Measurements from ENCODE around the gene ZNF304.

Gene ZNF304

GRCh38 chr19:57350877-57351805 lies at the start of gene ZNF304:
ZNF304 (plus strand) TSS chr19:57351271; CDS start chr19:57351665, 394 bp downstream.
- peak; percentile 86 for DNase-seq

GRCh38 chr19:57302020-57302465 lies 49.0 kb upstream of the ZNF304 start:
- DNase-seq = peak; percentile 16

GRCh38 chr19:57302727-57303401 lies 48.2 kb upstream of the ZNF304 start:
- no peak for DNase-seq

DNA sequence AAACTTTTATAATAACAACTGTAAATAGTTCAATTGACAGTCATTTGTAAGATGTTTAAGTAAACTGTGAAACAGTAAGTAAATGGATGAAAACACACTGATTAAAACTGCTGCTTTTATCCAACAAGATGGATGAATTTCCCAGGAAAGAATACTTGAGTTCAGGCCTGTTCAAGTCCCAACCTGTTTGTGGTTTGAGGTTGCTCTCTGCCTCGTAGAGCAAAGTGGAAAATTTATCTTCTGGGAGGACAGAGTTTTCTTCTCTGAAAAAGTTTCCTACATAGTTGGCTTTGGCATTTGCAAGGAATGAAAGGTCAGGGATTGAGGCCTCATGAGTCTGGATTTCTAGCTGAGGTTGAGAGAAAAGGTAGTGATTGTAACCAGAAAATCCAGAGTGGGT lies 46.0 kb upstream of the ZNF304 start:
- no peak for DNase-seq

- no peak for DNase-seq
Observed at GRCh38 chr19:57308514-57308913, 42.6 kb upstream of the ZNF304 start.

GRCh38 chr19:57310792-57311191 lies 40.3 kb upstream of the ZNF304 start:
- no peak for DNase-seq

GRCh38 chr19:57314146-57314545 lies 36.9 kb upstream of the ZNF304 start:
- DNase-seq = peak; percentile 42

DNA sequence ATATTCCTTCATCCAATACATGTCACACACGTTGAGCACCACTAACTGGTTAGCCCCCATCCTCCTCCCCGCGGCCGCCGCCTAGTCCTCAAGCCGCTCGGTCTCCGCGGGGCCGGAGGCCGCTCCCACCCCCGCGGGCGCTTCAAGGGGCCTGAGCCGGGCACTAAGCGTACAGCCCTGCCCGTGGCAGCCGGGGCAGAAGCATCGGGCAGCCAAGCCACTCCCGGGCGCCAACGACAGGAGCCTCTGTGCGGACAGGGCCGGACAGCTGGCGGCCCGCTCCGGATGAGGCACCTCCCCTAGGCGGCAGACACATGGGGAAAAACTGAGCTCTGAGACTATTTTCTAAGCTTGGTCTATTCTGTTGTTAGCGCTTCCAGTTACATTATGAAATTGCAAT lies 33.6 kb upstream of the ZNF304 start:
- DNase-seq = no peak

DNA sequence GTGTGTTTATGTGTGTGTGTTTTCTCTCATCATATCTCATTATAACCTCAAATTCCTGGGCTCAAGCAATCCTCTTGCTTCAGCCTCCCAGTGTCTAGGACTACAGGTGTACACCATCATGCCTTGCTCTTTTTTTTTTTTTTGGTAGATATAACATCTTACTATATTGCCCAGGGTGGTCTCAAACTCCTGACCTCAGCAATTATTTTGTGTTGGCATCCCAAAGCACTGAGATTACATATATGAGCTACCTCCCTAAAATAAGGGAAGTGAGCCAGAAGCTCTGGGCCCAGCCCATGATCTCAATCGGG lies 31.2 kb upstream of the ZNF304 start:
- DNase-seq = no peak

- peak; percentile 78 for DNase-seq
Observed at GRCh38 chr19:57320180-57321084, 30.6 kb upstream of the ZNF304 start, which contains the start of gene ZNF543. ZNF543 (plus strand) TSS chr19:57320472; CDS start chr19:57320854, 382 bp downstream.

- no peak for DNase-seq
Observed at GRCh38 chr19:57321116-57321515, 30.0 kb upstream of the ZNF304 start.

- no peak for DNase-seq
Observed at GRCh38 chr19:57321751-57322150, 29.3 kb upstream of the ZNF304 start.

GRCh38 chr19:57324992-57325391 lies 26.1 kb upstream of the ZNF304 start:
- no peak for DNase-seq

DNA sequence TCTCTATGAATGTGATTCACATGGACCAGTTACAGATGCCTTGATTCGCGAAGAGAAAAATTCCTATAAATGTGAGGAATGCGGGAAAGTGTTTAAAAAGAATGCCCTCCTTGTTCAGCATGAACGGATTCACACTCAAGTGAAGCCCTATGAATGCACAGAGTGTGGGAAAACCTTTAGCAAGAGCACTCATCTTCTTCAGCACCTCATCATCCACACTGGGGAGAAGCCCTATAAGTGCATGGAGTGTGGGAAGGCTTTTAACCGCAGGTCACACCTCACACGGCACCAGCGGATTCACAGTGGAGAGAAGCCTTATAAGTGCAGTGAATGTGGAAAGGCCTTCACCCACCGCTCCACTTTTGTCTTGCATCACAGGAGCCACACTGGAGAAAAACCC lies 23.1 kb upstream of the ZNF304 start:
- DNase-seq = no peak

GRCh38 chr19:57334191-57334590 lies 16.9 kb upstream of the ZNF304 start:
- no peak for DNase-seq

DNA sequence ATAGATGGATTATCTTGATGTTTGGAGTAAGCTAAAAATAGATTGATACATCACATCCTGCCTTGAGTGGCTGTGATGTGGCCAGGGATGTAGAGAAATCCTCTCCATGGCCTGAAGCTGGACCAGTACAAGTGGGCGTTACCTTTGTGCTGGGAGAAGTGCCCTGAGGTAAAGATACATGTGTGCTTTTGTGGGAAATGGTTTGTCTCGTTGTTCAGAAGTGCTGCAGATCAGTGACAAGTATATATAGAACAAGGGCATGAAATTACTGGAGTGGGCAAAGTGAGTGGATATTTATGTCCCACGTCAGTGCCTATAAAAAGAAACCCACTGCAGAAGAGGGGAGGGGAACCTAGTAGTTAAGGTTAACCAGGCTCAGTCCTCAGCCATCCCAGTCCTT lies 12.2 kb upstream of the ZNF304 start:
- no peak for DNase-seq

DNA sequence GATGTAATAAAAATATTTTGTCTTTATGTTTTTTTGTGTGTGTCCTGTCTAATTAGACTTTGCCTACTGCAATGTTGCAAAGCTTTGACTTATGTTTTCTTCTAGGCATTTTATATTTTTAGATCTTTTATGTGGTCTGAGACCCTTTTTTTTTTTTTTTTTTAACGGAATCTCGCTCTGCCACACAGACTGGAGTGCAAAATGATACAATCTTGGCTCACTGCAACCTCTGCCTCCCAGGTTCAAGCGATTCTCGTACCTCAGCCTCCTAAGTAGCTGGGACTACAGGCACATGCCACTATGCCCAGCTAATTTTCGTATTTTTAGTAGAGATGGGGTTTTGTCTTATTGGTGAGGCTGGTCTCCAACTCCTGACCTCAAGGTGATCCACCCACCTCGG lies 8.5 kb upstream of the ZNF304 start:
- DNase-seq = no peak

GRCh38 chr19:57348136-57348535 lies 2.9 kb upstream of the ZNF304 start:
- no peak for DNase-seq

DNA sequence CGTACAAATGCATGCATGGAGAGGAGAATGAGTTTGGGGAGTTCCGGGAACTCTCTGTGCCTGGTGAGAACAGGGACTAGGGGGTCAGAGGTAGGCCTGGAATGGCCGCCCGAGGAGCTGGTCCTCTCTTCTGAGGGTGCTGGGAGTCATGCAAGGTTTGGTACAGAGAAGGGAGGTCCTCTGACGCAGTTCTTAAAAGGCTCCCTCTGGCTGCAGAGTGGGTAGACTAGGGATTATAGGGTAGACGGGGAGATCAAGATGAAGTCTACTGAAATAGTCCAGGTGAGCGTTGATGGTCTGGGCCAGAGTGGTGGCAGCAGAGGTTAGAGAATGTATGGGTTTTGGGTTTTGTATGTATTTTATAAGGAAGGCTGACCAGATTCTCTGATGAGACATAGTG lies 796 bp downstream of the ZNF304 start:
- DNase-seq = no peak

DNA sequence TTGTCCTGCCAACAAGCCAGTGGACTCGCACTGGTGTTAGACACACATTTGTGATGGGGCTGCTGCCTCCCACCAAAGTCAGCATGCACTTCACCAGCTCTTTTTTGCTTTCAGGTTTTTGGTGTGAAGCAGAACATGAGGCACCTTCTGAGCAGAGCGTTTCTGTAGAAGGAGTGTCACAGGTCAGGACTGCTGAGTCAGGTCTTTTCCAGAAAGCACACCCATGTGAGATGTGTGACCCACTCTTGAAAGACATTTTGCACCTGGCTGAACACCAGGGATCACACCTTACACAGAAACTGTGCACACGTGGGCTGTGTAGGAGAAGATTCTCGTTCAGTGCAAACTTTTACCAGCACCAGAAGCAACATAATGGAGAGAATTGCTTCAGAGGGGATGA lies 4.8 kb downstream of the ZNF304 start:
- no peak for DNase-seq

GRCh38 chr19:57357406-57357805 lies 6.3 kb downstream of the ZNF304 start:
- DNase-seq = no peak

DNA sequence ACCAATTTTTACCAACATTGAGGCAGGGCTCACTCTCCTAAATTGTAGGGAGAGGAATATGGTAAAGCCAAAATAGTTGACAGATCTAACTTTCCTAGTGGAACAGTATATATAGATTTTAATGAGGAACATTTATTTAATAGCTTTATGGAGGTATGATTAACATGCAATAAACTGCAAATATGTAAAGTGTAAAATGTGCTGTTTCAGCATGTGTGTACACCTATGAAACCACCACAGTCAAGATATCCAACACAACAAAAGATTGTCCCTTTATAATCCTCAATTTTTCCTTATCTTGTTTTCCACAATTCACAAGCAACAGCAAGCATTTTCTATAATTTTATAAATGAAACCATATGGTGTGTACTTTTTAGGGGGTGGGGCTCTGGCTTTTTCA lies 8.2 kb downstream of the ZNF304 start:
- no peak for DNase-seq

- DNase-seq = no peak
Observed at GRCh38 chr19:57362419-57362818, 11.3 kb downstream of the ZNF304 start.

Data from NCI-H1436 treated with DMSO at 0.1 percent for 48 hours (cell line).